ENCODE results near the gene SDF2L1. TPM values are rescaled to one million over a fixed set of nuclear protein-coding genes. Genes with fewer than 3 reads are reported as not detected.

The SDF2L1 gene
- total and polyA plus RNA-seq, 9 of the 15 experiments (the other 6 are each of a cell fraction or from before 2014, with no cell fraction given) = 15.1 to 989 (median 124) TPM

GRCh38 chr22:21646608-21647590, 4.8 kb downstream of the SDF2L1 start (continued):
- 0 out of 4 replicates have a peak, but pooled peaks of 1 of the 2 experiments have one; percentile 39 for TF ChIP-seq MLX (CRISPR knock-in tag; conservative IDR thresholded peaks at IDR 0.05)
- TF ChIP-seq CHD2 (IDR thresholded peaks at IDR 0.05; ENCODE audit: low read depth, low read length) = no peak; the same call in none of the 2 replicates
- peak; percentile 55; the same call in 1 of the 2 replicates for TF ChIP-seq EP300 (IDR thresholded peaks at IDR 0.05; ENCODE audit: low read length)
- TF ChIP-seq CBFA2T2 (conservative IDR thresholded peaks at IDR 0.05) = no peak
- no peak for TF ChIP-seq TRIM24 (IDR thresholded peaks at IDR 0.05)
- peak; percentile 42; the same call in 1 of the 2 replicates for TF ChIP-seq TCF7L2 (IDR thresholded peaks at IDR 0.05; ENCODE audit: low read depth, low read length)
- TF ChIP-seq ZFP36 (IDR thresholded peaks at IDR 0.05; ENCODE audit: low read depth, low read length, partially characterized antibody) = peak; percentile 99
- TF ChIP-seq CREBBP (IDR thresholded peaks at IDR 0.05; ENCODE audit: low read depth, low read length) = no peak
- TF ChIP-seq ZFPM2 (CRISPR knock-in tag; IDR thresholded peaks at IDR 0.05) = no peak
- TF ChIP-seq MXI1 (IDR thresholded peaks at IDR 0.05; ENCODE audit: low read depth, low read length) = peak; percentile 46; the same call in 1 of the 2 replicates
- TF ChIP-seq HNRNPH1 (optimal IDR thresholded peaks at IDR 0.05; ENCODE audit: low read depth, low read length) = no peak
- TF ChIP-seq ATF3 (IDR thresholded peaks at IDR 0.05) = no peak
- TF ChIP-seq ATF3 (CRISPR knock-in tag; conservative IDR thresholded peaks at IDR 0.05) = peak; percentile 97
- TF ChIP-seq KAT2B (IDR thresholded peaks at IDR 0.05; ENCODE audit: low read depth, low read length) = no peak
- TF ChIP-seq ZNF695 (CRISPR knock-in tag; IDR thresholded peaks at IDR 0.05) = no peak
- TF ChIP-seq ZBTB9 (CRISPR knock-in tag; IDR thresholded peaks at IDR 0.05) = no peak
- TF ChIP-seq ETS1 (conservative IDR thresholded peaks at IDR 0.05; ENCODE audit: control insufficient read depth, low read depth, low read length) = no peak
- TF ChIP-seq AFF1 (IDR thresholded peaks at IDR 0.05; ENCODE audit: low read depth in 1 of 2, partially characterized antibody in 2 of 2) = no peak
- TF ChIP-seq OTX1 (CRISPR knock-in tag; IDR thresholded peaks at IDR 0.05) = no peak
